ENCODE measurements around the gene SLC7A10.

GRCh38 chr19:33202546-33203507, 22.8 kb downstream of the SLC7A10 start:
- TF ChIP-seq POLR2A (IDR thresholded peaks at IDR 0.05) (no peak), CTCF (IDR thresholded peaks at IDR 0.05) (no peak)

Measured in esophagus squamous epithelium (tissue), 4 donors.